ENCODE data around the gene PNP.

DNA sequence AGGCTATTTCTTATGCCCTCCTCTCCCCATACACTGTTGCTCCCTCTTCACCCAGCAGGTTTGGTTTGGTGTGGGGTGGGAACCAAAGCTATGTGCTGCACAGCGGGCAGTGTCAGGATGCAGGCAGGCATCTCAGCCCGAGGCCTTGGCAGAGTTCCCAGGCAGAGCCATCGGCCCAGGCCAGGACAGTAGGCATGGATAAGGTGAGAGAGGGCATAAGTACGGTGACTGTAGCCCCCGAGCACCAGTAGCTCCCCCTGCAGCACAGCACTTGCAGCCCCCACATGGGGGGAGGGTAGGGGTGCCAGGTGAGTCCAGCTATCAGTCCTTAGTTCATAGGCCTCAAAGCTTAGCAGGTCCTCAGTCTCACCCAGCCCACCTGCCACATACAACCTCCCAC is 40.4 kb upstream of the PNP start:
- no peak for TF ChIP-seq POLR2A (IDR thresholded peaks at IDR 0.05)
- TF ChIP-seq, protein P1, sequence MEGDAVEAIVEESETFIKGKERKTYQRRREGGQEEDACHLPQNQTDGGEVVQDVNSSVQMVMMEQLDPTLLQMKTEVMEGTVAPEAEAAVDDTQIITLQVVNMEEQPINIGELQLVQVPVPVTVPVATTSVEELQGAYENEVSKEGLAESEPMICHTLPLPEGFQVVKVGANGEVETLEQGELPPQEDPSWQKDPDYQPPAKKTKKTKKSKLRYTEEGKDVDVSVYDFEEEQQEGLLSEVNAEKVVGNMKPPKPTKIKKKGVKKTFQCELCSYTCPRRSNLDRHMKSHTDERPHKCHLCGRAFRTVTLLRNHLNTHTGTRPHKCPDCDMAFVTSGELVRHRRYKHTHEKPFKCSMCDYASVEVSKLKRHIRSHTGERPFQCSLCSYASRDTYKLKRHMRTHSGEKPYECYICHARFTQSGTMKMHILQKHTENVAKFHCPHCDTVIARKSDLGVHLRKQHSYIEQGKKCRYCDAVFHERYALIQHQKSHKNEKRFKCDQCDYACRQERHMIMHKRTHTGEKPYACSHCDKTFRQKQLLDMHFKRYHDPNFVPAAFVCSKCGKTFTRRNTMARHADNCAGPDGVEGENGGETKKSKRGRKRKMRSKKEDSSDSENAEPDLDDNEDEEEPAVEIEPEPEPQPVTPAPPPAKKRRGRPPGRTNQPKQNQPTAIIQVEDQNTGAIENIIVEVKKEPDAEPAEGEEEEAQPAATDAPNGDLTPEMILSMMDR (IDR thresholded peaks at IDR 0.05), result no peak
